Left ventricle myocardium inferior (tissue), 1 donor: ENCODE data around the gene WDR72. TPM values are rescaled to one million over a fixed set of nuclear protein-coding genes. Genes with fewer than 3 reads are reported as not detected.

Experiments used
- DNase-seq: peaks from one replicate; pipeline ENCODE4 v3.0.0-alpha.2; 2020
- H3K27ac ChIP-seq: fragments of 200-600 bp; replicated peaks from 2 replicates; pipeline ENCODE4 v1.8.0; 2021
- H3K27me3 ChIP-seq: fragments of 200-600 bp; 2 replicates; pipeline ENCODE4 v1.8.0; 2021; ENCODE audit warnings: low read depth
- H3K36me3 ChIP-seq: fragments of 200-600 bp; 2 replicates; pipeline ENCODE4 v1.8.0; 2021
- H3K4me1 ChIP-seq: fragments of 200-600 bp; 2 replicates; pipeline ENCODE4 v1.8.0; 2021
- H3K4me3 ChIP-seq: fragments of 200-600 bp; 2 replicates; pipeline ENCODE4 v1.8.0; 2021; ENCODE audit warnings: mild to moderate bottlenecking, moderate library complexity
- H3K9me3 ChIP-seq: fragments of 200-600 bp; replicated peaks from 2 replicates; pipeline ENCODE4 v1.8.0; 2021
- intact Hi-C: fragments of 100-400 bp; cut with micrococcal nuclease; formaldehyde crosslinking; loops from one replicate; pipeline ENCODE4 v1.11.0; 2022
- total RNA-seq: library from RNA; stranded (reverse); fragmentation: NEBNext Ultra II Directional; extraction: Animal tissue kit (Norgen Biotek cat#: 25700); gene quantifications from one replicate; pipeline ENCODE4 v1.2.1, GENCODE V29; 2021
- TF ChIP-seq, protein P1 (sequence below): fragments of 200-600 bp; IDR thresholded peaks from 2 replicates; pipeline ENCODE4 v1.8.0; 2021; ENCODE audit warnings: antibody characterized with exemption, mild to moderate bottlenecking, borderline replicate concordance
- donor health status: DM: no; HTN: yes; CAD: no; lungs with severe emphysema.

Gene WDR72
- total RNA-seq, 1 donor from 2014 or later, result not detected

DNA sequence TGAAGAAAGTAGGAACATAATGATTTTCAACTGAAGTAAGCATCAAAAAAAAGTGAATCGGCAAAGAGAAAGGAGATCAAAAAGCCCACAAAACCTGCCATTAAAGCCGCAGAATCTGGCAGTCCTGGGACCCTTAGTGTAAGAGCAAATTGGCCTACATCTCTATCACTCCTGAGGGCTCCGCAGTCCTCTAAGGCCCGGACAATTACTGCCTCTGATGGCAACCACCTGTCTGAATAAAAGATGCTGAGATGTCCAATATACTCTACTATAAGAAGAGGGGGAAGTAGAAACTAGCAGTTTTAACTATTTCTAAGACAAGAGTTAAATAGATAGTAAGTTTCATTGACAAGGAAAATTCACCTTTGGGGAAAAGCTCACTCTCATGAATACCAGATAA lies 20.3 kb downstream of the WDR72 start:
- intact Hi-C loops, result no loop called here
- no peak overlapping the region for H3K27ac ChIP-seq
- no peaks in the 10 kb centered on the region for H3K27me3 ChIP-seq
- H3K4me1 ChIP-seq, result no peaks in the 10 kb centered on the region
- H3K36me3 ChIP-seq, result no peaks in the 10 kb centered on the region
- no peak for DNase-seq
- TF ChIP-seq, protein P1, sequence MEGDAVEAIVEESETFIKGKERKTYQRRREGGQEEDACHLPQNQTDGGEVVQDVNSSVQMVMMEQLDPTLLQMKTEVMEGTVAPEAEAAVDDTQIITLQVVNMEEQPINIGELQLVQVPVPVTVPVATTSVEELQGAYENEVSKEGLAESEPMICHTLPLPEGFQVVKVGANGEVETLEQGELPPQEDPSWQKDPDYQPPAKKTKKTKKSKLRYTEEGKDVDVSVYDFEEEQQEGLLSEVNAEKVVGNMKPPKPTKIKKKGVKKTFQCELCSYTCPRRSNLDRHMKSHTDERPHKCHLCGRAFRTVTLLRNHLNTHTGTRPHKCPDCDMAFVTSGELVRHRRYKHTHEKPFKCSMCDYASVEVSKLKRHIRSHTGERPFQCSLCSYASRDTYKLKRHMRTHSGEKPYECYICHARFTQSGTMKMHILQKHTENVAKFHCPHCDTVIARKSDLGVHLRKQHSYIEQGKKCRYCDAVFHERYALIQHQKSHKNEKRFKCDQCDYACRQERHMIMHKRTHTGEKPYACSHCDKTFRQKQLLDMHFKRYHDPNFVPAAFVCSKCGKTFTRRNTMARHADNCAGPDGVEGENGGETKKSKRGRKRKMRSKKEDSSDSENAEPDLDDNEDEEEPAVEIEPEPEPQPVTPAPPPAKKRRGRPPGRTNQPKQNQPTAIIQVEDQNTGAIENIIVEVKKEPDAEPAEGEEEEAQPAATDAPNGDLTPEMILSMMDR, result no peak
- H3K4me3 ChIP-seq, result no peak overlapping the region
- H3K9me3 ChIP-seq, result no peaks in the 10 kb centered on the region

DNA sequence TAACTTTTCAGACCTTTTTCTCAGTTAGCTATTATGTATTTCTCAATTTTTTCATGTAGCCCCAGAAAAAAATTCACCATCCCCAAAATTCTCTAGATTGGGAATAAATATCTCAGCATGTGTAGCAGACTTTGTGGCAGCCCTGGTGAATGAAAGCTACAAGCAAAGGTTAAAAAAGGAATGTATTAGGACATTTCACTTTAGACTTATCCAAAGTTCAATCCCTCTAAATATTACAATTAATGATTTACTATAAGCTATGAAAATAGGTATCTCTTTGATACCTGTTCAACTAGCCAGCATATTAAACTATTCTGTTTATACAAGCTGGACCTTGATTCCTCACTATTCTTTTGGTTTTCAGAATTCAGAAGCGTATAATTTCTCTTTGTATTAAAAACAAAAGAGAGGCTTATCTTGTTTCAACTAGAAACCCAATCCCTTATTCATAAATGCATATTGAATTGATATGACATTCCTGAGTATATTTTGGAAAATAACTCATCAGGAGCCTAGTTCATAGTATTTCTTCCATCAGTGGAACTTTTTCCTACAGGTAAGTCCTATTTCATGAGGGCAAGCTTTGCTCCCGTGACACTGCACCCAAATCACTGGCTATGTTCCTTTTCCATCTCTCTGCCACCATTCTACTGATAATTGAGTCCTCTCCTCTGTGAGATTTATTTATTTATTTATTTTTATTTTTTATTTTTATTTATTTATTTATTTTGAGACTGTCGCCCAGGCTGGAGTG lies 38.0 kb downstream of the WDR72 start:
- Histone ChIP-seq H3K4me3 (no peak overlapping the region), H3K36me3 (no peaks in the 10 kb centered on the region), H3K27ac (no peak overlapping the region), H3K27me3 (peaks cover 33% of the 10 kb centered on the region), H3K9me3 (no peaks in the 10 kb centered on the region), H3K4me1 (no peaks in the 10 kb centered on the region)
- intact Hi-C loops, result no loop called here
- TF ChIP-seq, protein P1, result no peak
- no peak for DNase-seq

DNA sequence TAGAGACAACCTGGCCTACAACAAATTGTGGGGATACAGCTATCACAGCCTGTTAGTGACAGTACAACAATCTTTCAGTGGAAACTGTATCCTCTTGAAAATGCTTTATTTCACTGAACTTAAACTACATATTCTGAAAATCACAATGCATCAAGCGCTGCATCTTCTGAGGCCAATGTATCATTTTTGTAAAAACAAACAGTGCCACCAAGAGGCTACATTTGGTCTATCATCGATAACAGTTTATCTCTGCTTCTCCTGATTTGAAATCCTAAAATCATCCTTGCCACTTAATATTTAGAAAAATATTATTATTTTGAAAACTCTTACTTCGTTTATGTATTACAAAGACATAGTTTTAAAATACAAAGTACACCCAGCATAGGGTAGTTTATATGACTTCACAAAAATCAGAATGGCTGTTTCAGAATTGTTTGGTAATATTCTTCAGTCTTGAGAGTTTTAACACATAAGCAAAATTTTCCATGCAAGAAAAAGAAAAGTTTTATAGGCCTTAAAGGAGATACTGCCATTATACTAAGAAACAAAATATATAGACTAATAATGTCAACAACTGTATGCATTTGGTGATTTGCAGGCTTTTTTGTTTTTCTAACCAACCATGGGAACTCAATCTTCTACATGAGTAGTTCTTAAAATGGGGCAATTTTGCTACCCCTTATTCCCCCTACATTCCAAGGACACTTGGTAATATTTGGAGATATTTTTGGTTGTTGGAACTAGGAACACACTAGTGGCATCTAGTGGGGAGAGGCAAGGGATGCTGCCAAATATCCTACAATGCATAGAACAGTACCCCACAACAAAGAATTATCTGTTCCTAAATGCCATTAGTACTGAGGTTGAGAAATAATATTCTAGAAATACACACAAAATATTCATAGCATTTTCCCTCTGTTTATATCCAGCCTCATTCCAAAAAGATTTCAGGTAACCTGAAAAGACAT lies 42.3 kb downstream of the WDR72 start:
- Histone ChIP-seq H3K4me1 (no peaks in the 10 kb centered on the region), H3K36me3 (no peaks in the 10 kb centered on the region), H3K27ac (no peak overlapping the region), H3K27me3 (peaks cover 19% of the 10 kb centered on the region), H3K9me3 (no peaks in the 10 kb centered on the region), H3K4me3 (no peak overlapping the region)
- DNase-seq, result no peak
- TF ChIP-seq, protein P1, result peak; percentile 50
- intact Hi-C loops, result loop anchor here (5.0 kb wide), 1 partner anchor 935 kb away; no protein-coding TSS in a partner anchor

DNA sequence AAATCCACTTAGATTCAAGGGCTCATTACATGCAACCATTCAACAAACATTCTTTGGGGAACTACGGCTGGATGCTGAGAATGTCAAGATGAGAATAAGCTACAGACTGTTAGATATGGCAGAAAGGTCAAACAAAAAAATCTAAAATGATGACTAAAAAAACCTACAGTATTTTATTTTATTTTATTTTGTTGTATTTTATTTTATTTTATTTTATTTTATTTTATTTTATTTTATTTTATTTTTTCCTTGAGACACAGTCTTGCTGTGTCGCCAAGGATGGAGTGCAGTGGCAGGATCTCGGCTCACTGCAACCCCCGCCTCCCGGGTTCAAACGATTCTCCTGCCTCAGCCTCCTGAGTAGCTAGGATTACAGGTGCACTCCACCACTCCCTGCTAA lies 46.2 kb downstream of the WDR72 start:
- peaks cover 4% of the 10 kb centered on the region for H3K27me3 ChIP-seq
- no peaks in the 10 kb centered on the region for H3K36me3 ChIP-seq
- no peaks in the 10 kb centered on the region for H3K9me3 ChIP-seq
- no peaks in the 10 kb centered on the region for H3K4me1 ChIP-seq
- TF ChIP-seq, protein P1, result no peak
- intact Hi-C loops, result no loop called here
- no peak overlapping the region for H3K4me3 ChIP-seq
- no peak for DNase-seq
- no peak overlapping the region for H3K27ac ChIP-seq

DNA sequence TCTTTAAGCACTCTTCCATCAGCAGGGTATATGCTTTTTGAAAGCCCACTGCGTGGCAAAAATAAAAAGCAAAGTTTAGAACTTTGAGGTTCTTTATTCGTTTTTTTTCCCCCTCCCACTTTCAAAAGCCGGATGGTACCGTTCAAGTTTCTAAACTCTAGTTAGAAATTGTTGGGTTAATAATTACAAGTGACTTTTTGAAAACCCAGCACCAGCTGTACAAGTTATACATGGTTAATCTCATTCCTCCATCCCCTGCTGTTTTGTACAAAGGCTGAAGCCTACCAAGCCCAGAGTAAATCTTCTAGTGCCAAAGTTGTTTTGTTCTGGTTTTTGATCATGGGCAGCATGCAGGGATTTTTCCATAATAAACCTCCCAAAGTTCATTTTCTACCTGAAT lies 48.6 kb downstream of the WDR72 start:
- no peak for DNase-seq
- Histone ChIP-seq H3K27me3 (no peaks in the 10 kb centered on the region), H3K36me3 (no peaks in the 10 kb centered on the region), H3K4me1 (no peaks in the 10 kb centered on the region), H3K27ac (no peak overlapping the region), H3K4me3 (no peak overlapping the region), H3K9me3 (no peaks in the 10 kb centered on the region)
- intact Hi-C loops, result no loop called here
- TF ChIP-seq, protein P1, result no peak
